ENCODE data around the gene RBFOX2.

GRCh38 chr22:35940166-35940565 is 88.5 kb downstream of the RBFOX2 start:
- TF ChIP-seq, protein P1, sequence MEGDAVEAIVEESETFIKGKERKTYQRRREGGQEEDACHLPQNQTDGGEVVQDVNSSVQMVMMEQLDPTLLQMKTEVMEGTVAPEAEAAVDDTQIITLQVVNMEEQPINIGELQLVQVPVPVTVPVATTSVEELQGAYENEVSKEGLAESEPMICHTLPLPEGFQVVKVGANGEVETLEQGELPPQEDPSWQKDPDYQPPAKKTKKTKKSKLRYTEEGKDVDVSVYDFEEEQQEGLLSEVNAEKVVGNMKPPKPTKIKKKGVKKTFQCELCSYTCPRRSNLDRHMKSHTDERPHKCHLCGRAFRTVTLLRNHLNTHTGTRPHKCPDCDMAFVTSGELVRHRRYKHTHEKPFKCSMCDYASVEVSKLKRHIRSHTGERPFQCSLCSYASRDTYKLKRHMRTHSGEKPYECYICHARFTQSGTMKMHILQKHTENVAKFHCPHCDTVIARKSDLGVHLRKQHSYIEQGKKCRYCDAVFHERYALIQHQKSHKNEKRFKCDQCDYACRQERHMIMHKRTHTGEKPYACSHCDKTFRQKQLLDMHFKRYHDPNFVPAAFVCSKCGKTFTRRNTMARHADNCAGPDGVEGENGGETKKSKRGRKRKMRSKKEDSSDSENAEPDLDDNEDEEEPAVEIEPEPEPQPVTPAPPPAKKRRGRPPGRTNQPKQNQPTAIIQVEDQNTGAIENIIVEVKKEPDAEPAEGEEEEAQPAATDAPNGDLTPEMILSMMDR (IDR thresholded peaks at IDR 0.05): no peak
- TF ChIP-seq POLR2A (IDR thresholded peaks at IDR 0.05): no peak

All from adrenal gland (tissue), 5 donors.